ENCODE results near the gene SRRM3.

DNA sequence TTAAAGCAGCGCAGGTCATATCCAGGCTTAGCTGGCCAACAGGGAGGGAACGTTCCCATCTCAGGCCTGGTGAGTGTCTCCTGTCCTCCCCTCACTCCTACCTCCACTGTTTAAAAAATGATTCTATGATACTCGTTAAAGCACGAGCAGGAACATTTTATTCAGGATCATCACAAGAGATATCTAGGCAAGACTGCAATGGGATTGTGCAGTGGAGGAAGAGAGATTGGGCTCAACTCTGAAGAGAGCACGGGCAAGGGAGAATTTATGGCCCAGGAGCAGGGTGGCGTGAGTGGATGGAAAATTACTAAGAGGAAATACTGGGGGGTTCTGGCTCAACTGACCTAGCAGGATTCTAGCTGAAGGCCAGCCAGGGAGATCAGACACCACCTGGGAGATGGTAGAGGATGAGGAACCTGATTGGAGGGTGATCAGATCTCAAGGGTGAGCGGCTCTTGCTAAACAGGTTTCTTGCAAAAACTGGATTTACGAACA, 91.8 kb downstream of the SRRM3 start:
- TF ChIP-seq POLR2AphosphoS5 (IDR thresholded peaks at IDR 0.05; ENCODE audit: low read depth, low read length) (no peak), POLR2A (IDR thresholded peaks at IDR 0.05; ENCODE audit: low read depth, low read length) (no peak)

Data from GM12891 (cell line).